HCT116 (cell line): ENCODE results near the gene ATAD3C. TPM values are rescaled to one million over a fixed set of nuclear protein-coding genes. Genes with fewer than 3 reads are reported as not detected.
A peak's percentile ranks its signal among the peaks of the same experiment; 100 is the strongest.
"Not testable (repeated sequence)": the region's sequence is repeated elsewhere in the genome, so short reads cannot be mapped to it uniquely, and the experiment has no call there.

Source experiments
- ATAC-seq: fragments of 200-7000 bp; cut with Tn5 transposase; 2 replicates; pipeline ENCODE4 v1.9.1; 2020; ENCODE audit warnings: mild to moderate bottlenecking, moderate library complexity
- BruUV-seq: library from RNA; stranded (reverse); fragments of 400-500 nt; replicated peaks from 2 replicates; lab custom pipeline; 2021; lab: Mats Ljungman, UMichigan
- CTCF ChIA-PET: fragments of 300-600 bp; sonication (Branson Sonifier 250); formaldehyde crosslinking; loops from one replicate; lab custom pipeline; 2021; ENCODE audit warnings: antibody characterized with exemption; lab: Charles Lee
- POLR2A ChIA-PET: fragments of 300-600, 350-600 bp; sonication (Branson Sonifier 250); formaldehyde crosslinking; loops from one replicate; lab custom pipeline; 2021; ENCODE audit warnings: antibody characterized with exemption; lab: Charles Lee
- RAD21 ChIA-PET, 2 experiments: fragments of 300-600 bp; sonication (Branson Sonifier 250); formaldehyde crosslinking; loops; one replicate each; lab custom pipeline; 2023; ENCODE audit warnings: low total read pairs in 2 of 2; ENCODE audit not compliant: uncharacterized antibody in 2 of 2, unreplicated experiment in 2 of 2, low non-redundant PET in 1 of 2; lab: Charles Lee
- DNase-seq: peaks from one replicate; pipeline ENCODE4 v3.0.0-alpha.2; 2010; ENCODE audit warnings: low read depth, low spot score
- H2AFZ ChIP-seq: fragments of 200-600 bp; shearing (Covaris generic), sonication (generic); 2 replicates; pipeline ENCODE4 v1.6.1; 2017; ENCODE audit warnings: low read depth, mixed run types, mixed read lengths, antibody characterized with exemption, low read length; ENCODE audit not compliant: poor library complexity, severe bottlenecking
- H3K27ac ChIP-seq: 2 replicates; pipeline ENCODE4 v1.5.1; 2012; ENCODE audit warnings: low read depth, low read length
- H3K27me3 ChIP-seq: fragments of 200-600 bp; sonication (generic); 2 replicates; pipeline ENCODE4 v1.6.1; 2016; ENCODE audit warnings: mixed run types, low read length, mixed read lengths; ENCODE audit not compliant: insufficient read depth
- H3K36me3 ChIP-seq, 2 experiments: fragments of 200-500 bp in 1 of 2; fragments of 200-600 bp in 1 of 2; sonication (Bioruptor generic) in 1 of 2; sonication (generic) in 1 of 2; 2 replicates each; pipeline versions ENCODE4 v1.5.1 to v1.6.1; 2014 to 2016; ENCODE audit warnings: low read length in 2 of 2, inconsistent platforms in 1 of 2, mixed read lengths in 1 of 2, mixed run types in 1 of 2; ENCODE audit not compliant: insufficient read depth in 2 of 2, control insufficient read depth in 1 of 2
- H3K4me1 ChIP-seq, 2 experiments: fragments of 200-600 bp in 1 of 2; sonication (generic) in 1 of 2; 2 replicates each; pipeline versions ENCODE4 v1.5.1 to v1.6.1; 2012 to 2017; ENCODE audit warnings: low read length in 2 of 2, inconsistent platforms in 1 of 2, mild to moderate bottlenecking in 1 of 2, mixed read lengths in 1 of 2, mixed run types in 1 of 2, moderate library complexity in 1 of 2; ENCODE audit not compliant: insufficient read depth in 2 of 2, control insufficient read depth in 1 of 2
- H3K4me2 ChIP-seq: fragments of 200-600 bp; sonication (generic); 2 replicates; pipeline ENCODE4 v1.6.1; 2017; ENCODE audit warnings: mixed run types, low read length, mixed read lengths
- H3K4me3 ChIP-seq, 2 experiments: fragments of 200-600 bp in 1 of 2; sonication (generic) in 1 of 2; replicated peaks in 1 of 2; 2 replicates each; pipeline ENCODE4 v1.5.1; 2011 to 2016; ENCODE audit warnings: low read length in 2 of 2, control low read depth in 1 of 2, low read depth in 1 of 2, mild to moderate bottlenecking in 1 of 2, mixed read lengths in 1 of 2, mixed run types in 1 of 2
- H3K79me2 ChIP-seq: fragments of 200-600 bp; sonication (generic); 2 replicates; pipeline ENCODE4 v1.6.1; 2017; ENCODE audit warnings: mild to moderate bottlenecking, mixed run types, low read length, moderate library complexity, mixed read lengths; ENCODE audit not compliant: insufficient read depth
- H3K9ac ChIP-seq: fragments of 200-600 bp; sonication (generic); 2 replicates; pipeline ENCODE4 v1.6.1; 2016; ENCODE audit warnings: low read length, mixed read lengths
- H3K9me2 ChIP-seq: fragments of 200-600 bp; sonication (generic), shearing (Covaris generic); 2 replicates; pipeline ENCODE4 v1.6.1; 2017; ENCODE audit warnings: mixed run types, mild to moderate bottlenecking, moderate library complexity; ENCODE audit not compliant: insufficient read depth
- H3K9me3 ChIP-seq, 2 experiments: fragments of 200-500 bp in 1 of 2; fragments of 200-600 bp in 1 of 2; sonication (Bioruptor generic) in 1 of 2; sonication (generic) in 1 of 2; 2 replicates each; pipeline ENCODE4 v1.6.1; 2014 to 2017; ENCODE audit warnings: low read length in 2 of 2, mixed read lengths in 2 of 2, inconsistent platforms in 1 of 2, low read depth in 1 of 2, mild to moderate bottlenecking in 1 of 2, mixed run types in 1 of 2, moderate library complexity in 1 of 2; ENCODE audit not compliant: control insufficient read depth in 1 of 2, insufficient read depth in 1 of 2
- H4K20me1 ChIP-seq: fragments of 200-600 bp; sonication (generic), shearing (Covaris generic); 2 replicates; pipeline ENCODE4 v1.6.1; 2017; ENCODE audit warnings: mixed run types, mild to moderate bottlenecking, moderate library complexity; ENCODE audit not compliant: insufficient read depth
- CTCF ChIP-seq, 3 experiments: fragments of 200-600 bp in 1 of 3; sonication (generic) in 1 of 3; IDR thresholded peaks in 2 of 3; conservative IDR thresholded peaks in 1 of 3; 2 replicates each; pipeline ENCODE4 v1.5.1; 2012 to 2017; ENCODE audit warnings: low read depth in 2 of 3, low read length in 2 of 3, antibody characterized with exemption in 1 of 3, borderline replicate concordance in 1 of 3, control low read depth in 1 of 3, mild to moderate bottlenecking in 1 of 3, mixed read lengths in 1 of 3, mixed run types in 1 of 3, moderate library complexity in 1 of 3; ENCODE audit not compliant: insufficient read depth in 1 of 3
- RAD21 ChIP-seq: IDR thresholded peaks from 2 replicates; pipeline ENCODE4 v1.6.1; 2012; ENCODE audit warnings: low read depth, mild to moderate bottlenecking
- intact Hi-C: fragments of 100-400 bp; cut with micrococcal nuclease; formaldehyde crosslinking; loops from 2 replicates; pipeline ENCODE4 v1.10.0; 2022
- total RNA-seq: library from RNA; stranded (reverse); gene quantifications from one replicate; pipeline ENCODE4 v1.2.1, GENCODE V29; 2021; ENCODE audit not compliant: unreplicated experiment

The ATAD3C gene
- total RNA-seq, 1 experiment from 2014 or later: 0.61 TPM

GRCh38 chr1:1495461-1495975 lies 46.0 kb downstream of the ATAD3C start:
- DNase-seq, H3K27ac ChIP-seq, H2AFZ ChIP-seq, intact Hi-C loops, CTCF ChIA-PET, BruUV-seq, H3K4me3 ChIP-seq, H3K4me1 ChIP-seq, H4K20me1 ChIP-seq, POLR2A ChIA-PET, RAD21 ChIA-PET, H3K4me2 ChIP-seq, H3K9ac ChIP-seq, H3K9me2 ChIP-seq, H3K27me3 ChIP-seq, H3K9me3 ChIP-seq: not testable (repeated sequence)
- H3K79me2 ChIP-seq: peaks cover 11% of the 10 kb centered on the region; the same call in 1 of the 2 replicates
- ATAC-seq: peak; percentile 2; the same call in 1 of the 2 replicates
- H3K36me3 ChIP-seq: peaks cover 5 to 35% of the 10 kb centered on the region in 2 experiments; a peak in 3 of 4 replicates

GRCh38 chr1:1504777-1505365 lies 55.4 kb downstream of the ATAD3C start:
- H4K20me1 ChIP-seq, H3K9me2 ChIP-seq, H3K36me3 ChIP-seq, BruUV-seq, H2AFZ ChIP-seq, H3K4me3 ChIP-seq, H3K9me3 ChIP-seq, H3K9ac ChIP-seq, H3K27me3 ChIP-seq, H3K79me2 ChIP-seq: not testable (repeated sequence)
- DNase-seq (peak; percentile 50), ATAC-seq (peak; percentile 81)
- Histone ChIP-seq H3K4me2 (peak overlapping the region; percentile 51), H3K4me1 (peaks cover 8 to 19% of the 10 kb centered on the region in 2 experiments), H3K27ac (peak overlapping the region; percentile 61)
- ChIA-PET CTCF (interaction anchor here (0.7 to 1.9 kb wide), 7 partner anchors 34 to 200 kb away, joined by 3 to 10 read pairs (median 3); partner anchors contain the start of genes AURKAIP1, CCNL2 and MRPL20), POLR2A (interaction anchor here (1.2 kb wide), 1 partner anchor 106 kb away, joined by 3 read pairs; the partner anchor contains the start of gene CCNL2), RAD21 (interaction anchor here in 1 of 2 experiments (0.6 kb wide), 1 partner anchor 124 kb away, joined by 3 read pairs; no protein-coding TSS in a partner anchor)
- intact Hi-C loops: loop anchor here (1.0 kb wide), 1 partner anchor 130 kb away; the partner anchor contains the start of gene AURKAIP1
- TF ChIP-seq CTCF (IDR thresholded peaks at IDR 0.05 in 2 of 3, conservative IDR thresholded peaks at IDR 0.05 in 1 of 3; ENCODE audit: borderline replicate concordance in 1 of 3, insufficient read depth in 1 of 3, low read depth in 2 of 3, low read length in 2 of 3): peak; percentile 58 to 71 (median 65)
- TF ChIP-seq RAD21: peak; percentile 71
